Mesothelial cell of epicardium (in vitro differentiated cells): Measurements from ENCODE around the gene MATK. TPM values are rescaled to one million over a fixed set of nuclear protein-coding genes. Genes with fewer than 3 reads are reported as not detected.

ENCODE experiments used
- DNase-seq, 2 experiments: peaks; one replicate each; pipeline ENCODE4 v3.0.0; 2021; ENCODE audit warnings: low spot score in 2 of 2; ENCODE audit not compliant: unreplicated experiment in 2 of 2
- H3K27ac Mint-ChIP-seq: 2 replicates; pipeline ENCODE4 v1.8.0; 2021; ENCODE audit warnings: mixed read lengths
- H3K27me3 Mint-ChIP-seq: 2 replicates; pipeline ENCODE4 v1.8.0; 2021; ENCODE audit warnings: low read depth, mixed read lengths
- H3K36me3 Mint-ChIP-seq: 2 replicates; pipeline ENCODE4 v1.8.0; 2021; ENCODE audit warnings: mixed read lengths
- H3K4me1 Mint-ChIP-seq: 2 replicates; pipeline ENCODE4 v1.8.0; 2021; ENCODE audit warnings: mixed read lengths
- H3K4me3 Mint-ChIP-seq: 2 replicates; pipeline ENCODE4 v1.8.0; 2021; ENCODE audit warnings: mild to moderate bottlenecking, moderate library complexity, mixed read lengths
- H3K9me3 Mint-ChIP-seq: 2 replicates; pipeline ENCODE4 v1.8.0; 2021; ENCODE audit warnings: mixed read lengths
- total RNA-seq: library from RNA; stranded (reverse); gene quantifications from 3 replicates; pipeline ENCODE4 v1.2.1, GENCODE V29; 2021
- TF ChIP-seq, protein P1 (sequence below): fragments of 200-600 bp; sonication (generic); IDR thresholded peaks from one replicate; pipeline ENCODE4 v1.5.0; 2021; ENCODE audit warnings: antibody characterized with exemption; ENCODE audit not compliant: unreplicated experiment

The MATK gene, protein sequence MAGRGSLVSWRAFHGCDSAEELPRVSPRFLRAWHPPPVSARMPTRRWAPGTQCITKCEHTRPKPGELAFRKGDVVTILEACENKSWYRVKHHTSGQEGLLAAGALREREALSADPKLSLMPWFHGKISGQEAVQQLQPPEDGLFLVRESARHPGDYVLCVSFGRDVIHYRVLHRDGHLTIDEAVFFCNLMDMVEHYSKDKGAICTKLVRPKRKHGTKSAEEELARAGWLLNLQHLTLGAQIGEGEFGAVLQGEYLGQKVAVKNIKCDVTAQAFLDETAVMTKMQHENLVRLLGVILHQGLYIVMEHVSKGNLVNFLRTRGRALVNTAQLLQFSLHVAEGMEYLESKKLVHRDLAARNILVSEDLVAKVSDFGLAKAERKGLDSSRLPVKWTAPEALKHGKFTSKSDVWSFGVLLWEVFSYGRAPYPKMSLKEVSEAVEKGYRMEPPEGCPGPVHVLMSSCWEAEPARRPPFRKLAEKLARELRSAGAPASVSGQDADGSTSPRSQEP
- 3.7 to 5.0 TPM (median 4.0 TPM) in 3 replicates for total RNA-seq

DNA sequence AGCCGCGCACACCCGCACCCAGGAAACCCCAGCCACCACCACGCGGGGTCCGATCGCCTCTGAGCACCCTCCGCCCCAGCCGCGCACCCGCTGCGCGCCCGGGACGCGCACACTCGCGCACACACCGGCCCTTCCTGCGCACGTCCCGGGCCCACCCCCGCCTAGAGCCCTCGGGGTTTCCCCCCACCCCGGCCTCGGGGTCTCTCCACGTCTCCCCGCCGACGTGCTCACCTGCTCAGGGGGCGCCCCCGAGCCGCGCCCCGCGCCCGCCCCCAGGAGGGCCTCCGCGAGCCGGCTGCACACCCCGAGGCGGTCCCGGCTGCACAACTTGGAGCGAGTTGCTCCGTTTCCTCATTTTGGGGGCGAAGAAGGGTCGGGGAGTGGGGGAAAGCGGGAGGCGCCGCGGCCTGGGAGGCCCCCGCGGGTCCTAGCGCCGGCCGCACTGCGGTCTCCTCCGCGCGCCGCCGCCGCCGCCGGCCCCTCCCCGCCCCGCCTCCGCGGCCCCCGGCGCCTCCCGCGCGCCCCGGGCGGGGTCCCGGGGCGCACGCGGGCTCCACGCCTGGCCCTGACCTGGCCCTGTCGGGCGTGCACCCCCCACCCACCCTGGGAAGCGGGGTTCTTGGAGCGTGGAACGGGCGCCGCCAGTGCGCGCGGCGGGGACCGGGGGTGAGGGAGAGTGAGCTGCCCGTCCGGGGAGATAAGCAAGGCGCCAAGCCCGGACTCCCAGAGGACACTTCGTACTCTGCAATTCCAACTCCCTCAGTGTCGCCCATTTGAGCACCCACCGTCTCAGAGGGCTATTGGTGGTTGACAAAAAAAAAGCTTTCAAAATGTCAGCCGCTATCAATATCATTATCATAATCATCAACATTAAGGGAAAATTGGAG, at the start of gene MATK:
Gene MATK (minus strand): TSS at position 444 of the 887 bp plus-strand sequence. CDS start 1,246 bp downstream, outside the sequence.
- peaks cover 2% of the 10 kb centered on the region for H3K4me1 Mint-ChIP-seq
- no peak within 1 kb of the TSS for H3K27ac Mint-ChIP-seq
- no peak for DNase-seq
- H3K9me3 Mint-ChIP-seq: peaks cover 12% of the 10 kb centered on the region
- peak within 1 kb of the TSS; percentile 60 for H3K4me3 Mint-ChIP-seq
- TF ChIP-seq, protein P1, sequence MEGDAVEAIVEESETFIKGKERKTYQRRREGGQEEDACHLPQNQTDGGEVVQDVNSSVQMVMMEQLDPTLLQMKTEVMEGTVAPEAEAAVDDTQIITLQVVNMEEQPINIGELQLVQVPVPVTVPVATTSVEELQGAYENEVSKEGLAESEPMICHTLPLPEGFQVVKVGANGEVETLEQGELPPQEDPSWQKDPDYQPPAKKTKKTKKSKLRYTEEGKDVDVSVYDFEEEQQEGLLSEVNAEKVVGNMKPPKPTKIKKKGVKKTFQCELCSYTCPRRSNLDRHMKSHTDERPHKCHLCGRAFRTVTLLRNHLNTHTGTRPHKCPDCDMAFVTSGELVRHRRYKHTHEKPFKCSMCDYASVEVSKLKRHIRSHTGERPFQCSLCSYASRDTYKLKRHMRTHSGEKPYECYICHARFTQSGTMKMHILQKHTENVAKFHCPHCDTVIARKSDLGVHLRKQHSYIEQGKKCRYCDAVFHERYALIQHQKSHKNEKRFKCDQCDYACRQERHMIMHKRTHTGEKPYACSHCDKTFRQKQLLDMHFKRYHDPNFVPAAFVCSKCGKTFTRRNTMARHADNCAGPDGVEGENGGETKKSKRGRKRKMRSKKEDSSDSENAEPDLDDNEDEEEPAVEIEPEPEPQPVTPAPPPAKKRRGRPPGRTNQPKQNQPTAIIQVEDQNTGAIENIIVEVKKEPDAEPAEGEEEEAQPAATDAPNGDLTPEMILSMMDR: no peak
- H3K27me3 Mint-ChIP-seq: peaks cover 74% of the 10 kb centered on the region
- peaks cover 12% of the 10 kb centered on the region for H3K36me3 Mint-ChIP-seq

GRCh38 chr19:3835055-3835435, 48.9 kb upstream of the MATK start:
- TF ChIP-seq, protein P1: no peak
- no peaks in the 10 kb centered on the region for H3K4me1 Mint-ChIP-seq
- H3K9me3 Mint-ChIP-seq: no peaks in the 10 kb centered on the region
- H3K4me3 Mint-ChIP-seq: no peak overlapping the region
- peaks cover 9% of the 10 kb centered on the region for H3K27me3 Mint-ChIP-seq
- H3K36me3 Mint-ChIP-seq: no peaks in the 10 kb centered on the region
- no peak overlapping the region for H3K27ac Mint-ChIP-seq
- DNase-seq: no peak

DNA sequence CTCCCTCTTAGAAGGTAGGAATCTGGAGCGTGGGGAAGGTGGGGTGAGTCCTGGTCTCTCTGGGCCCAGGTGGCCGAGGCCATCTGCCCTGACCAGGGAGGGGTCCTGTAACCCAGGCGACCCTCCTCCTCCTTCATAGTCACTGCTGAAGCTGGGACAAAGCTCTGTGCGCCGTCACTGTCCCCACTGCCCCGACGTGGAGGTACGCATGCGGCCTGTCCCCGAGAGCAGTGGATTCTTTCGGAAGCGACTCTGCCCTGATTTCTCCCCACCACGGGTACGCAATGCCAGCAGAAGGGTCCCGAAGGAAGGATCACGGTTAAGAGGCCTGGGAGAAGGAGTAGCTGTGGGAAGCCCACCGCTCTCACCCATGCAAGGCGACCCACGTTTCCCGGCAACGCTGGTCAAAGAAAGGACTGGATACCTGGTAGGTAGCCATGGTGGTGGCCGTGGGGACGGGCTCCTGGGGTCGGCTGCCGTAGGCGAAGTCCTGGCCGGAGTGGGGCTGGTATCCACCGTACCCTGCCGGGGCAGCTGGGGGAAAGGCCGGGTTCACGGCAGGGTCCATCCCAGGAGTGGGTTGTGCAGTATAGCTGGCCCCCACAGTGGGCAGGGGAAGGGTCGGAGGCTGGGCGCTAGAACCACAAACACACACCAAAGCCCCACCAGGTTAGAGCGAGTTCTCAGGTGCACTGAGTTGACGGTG, 48.3 kb upstream of the MATK start:
- Mint-ChIP-seq H3K4me1 (no peaks in the 10 kb centered on the region), H3K36me3 (no peaks in the 10 kb centered on the region), H3K27me3 (peaks cover 4% of the 10 kb centered on the region), H3K9me3 (no peaks in the 10 kb centered on the region), H3K4me3 (no peak overlapping the region), H3K27ac (no peak overlapping the region)
- TF ChIP-seq, protein P1: no peak
- no peak for DNase-seq

- no peak overlapping the region for H3K4me3 Mint-ChIP-seq
- H3K9me3 Mint-ChIP-seq: no peaks in the 10 kb centered on the region
- no peak overlapping the region for H3K27ac Mint-ChIP-seq
- no peaks in the 10 kb centered on the region for H3K4me1 Mint-ChIP-seq
- no peak for DNase-seq
- TF ChIP-seq, protein P1: no peak
- H3K27me3 Mint-ChIP-seq: peaks cover 3% of the 10 kb centered on the region
- no peaks in the 10 kb centered on the region for H3K36me3 Mint-ChIP-seq
These were observed 47.6 kb upstream of the MATK start for GRCh38 chr19:3833578-3834348.

DNA sequence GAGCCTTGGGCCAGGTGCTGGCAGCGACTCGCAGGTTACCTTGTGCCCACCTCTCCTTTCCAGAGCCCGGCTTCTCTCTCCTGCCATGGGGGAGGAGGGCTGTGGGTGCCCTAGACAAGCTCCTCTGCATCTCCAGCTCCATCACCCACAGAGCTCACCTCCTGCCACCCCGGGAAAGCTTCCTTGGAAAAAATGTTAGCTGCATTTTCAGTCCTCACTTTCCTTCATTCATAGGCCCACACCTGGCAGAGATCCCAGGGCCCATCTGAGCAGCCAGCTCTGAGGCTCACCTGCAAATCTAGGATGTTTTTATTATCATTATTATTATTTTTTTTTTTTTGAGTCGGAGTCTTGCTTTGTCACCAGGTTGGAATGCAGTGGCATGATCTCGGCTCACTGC, 45.8 kb upstream of the MATK start:
- TF ChIP-seq, protein P1: no peak
- Mint-ChIP-seq H3K4me3 (no peak overlapping the region), H3K4me1 (no peaks in the 10 kb centered on the region), H3K27me3 (no peaks in the 10 kb centered on the region), H3K9me3 (no peaks in the 10 kb centered on the region), H3K27ac (no peak overlapping the region), H3K36me3 (no peaks in the 10 kb centered on the region)
- DNase-seq: no peak
